Stomach (tissue), 9 donors: ENCODE results near the gene INPP5A. TPM values are rescaled to one million over a fixed set of nuclear protein-coding genes. Genes with fewer than 3 reads are reported as not detected.

Experiments used
- DNase-seq, 2 donors: peaks; one replicate each; pipeline versions ENCODE4 v3.0.0 to v3.0.0-alpha.2; 2013 to 2019
- H3K27ac ChIP-seq, 5 donors: fragments of 200-600 bp in 4 of 5; sonication (generic) in 4 of 5; one replicate each; pipeline ENCODE4 v1.5.1; 2013 to 2019; ENCODE audit warnings: mild to moderate bottlenecking in 1 of 5, moderate library complexity in 1 of 5
- H3K27me3 ChIP-seq, 3 donors: fragments of 200-600 bp; sonication (generic); one replicate each; pipeline ENCODE4 v1.5.1; 2017 to 2019; ENCODE audit warnings: mixed run types in 1 of 3
- H3K36me3 ChIP-seq, 4 donors: fragments of 200-600 bp; sonication (generic); 1 replicate in 3 of 4; 2 replicates in 1 of 4; pipeline ENCODE4 v1.5.1; 2016 to 2019
- H3K4me1 ChIP-seq, 4 donors: fragments of 200-600 bp; sonication (generic); one replicate each; pipeline ENCODE4 v1.5.1; 2016 to 2019
- H3K4me3 ChIP-seq, 4 donors: fragments of 200-600 bp; sonication (generic) in 3 of 4; one replicate each; pipeline ENCODE4 v1.5.1; 2016 to 2019; ENCODE audit warnings: mild to moderate bottlenecking in 1 of 4
- H3K9me3 ChIP-seq, 4 donors: fragments of 200-600 bp; sonication (generic); one replicate each; pipeline ENCODE4 v1.5.1; 2016 to 2019
- CTCF ChIP-seq, 7 experiments: fragments of 450-650 bp in 4 of 7; fragments of 200-600 bp in 3 of 7; sonication (generic) in 3 of 7; IDR thresholded peaks; one replicate each; pipeline ENCODE4 v1.5.1; 2016 to 2019; ENCODE audit warnings: antibody characterized with exemption in 7 of 7, control low read depth in 2 of 7, mild to moderate bottlenecking in 1 of 7
- EP300 ChIP-seq: sonication (generic); formaldehyde crosslinking; IDR thresholded peaks from one replicate; pipeline ENCODE4 v1.6.1; 2017; ENCODE audit warnings: antibody characterized with exemption
- POLR2A ChIP-seq, 4 donors: fragments of 450-650 bp; IDR thresholded peaks; one replicate each; pipeline ENCODE4 v1.6.1; 2016; ENCODE audit warnings: antibody characterized with exemption in 4 of 4, control low read depth in 2 of 4, mild to moderate bottlenecking in 1 of 4, moderate library complexity in 1 of 4
- POLR2AphosphoS5 ChIP-seq, 3 donors: sonication (generic); formaldehyde crosslinking; IDR thresholded peaks; one replicate each; pipeline ENCODE4 v1.6.1; 2016; ENCODE audit warnings: antibody characterized with exemption in 3 of 3
- WGBS, 5 donors: extraction: QIAGEN DNeasy Blood & Tissue Kit in 3 of 5; methylation state at CpG; one replicate each; pipeline versions ENCODE4 v1.1.5 to v1.1.7; 2013 to 2018; 5-methylcytosine and 5-hydroxymethylcytosine counted together
- intact Hi-C: fragments of 100-400 bp; cut with DNase I; formaldehyde crosslinking; loops from one replicate; pipeline ENCODE4 v1.15.1; 2023; ENCODE audit warnings: low total_unique reads
- polyA plus RNA-seq, 3 donors: library from polyadenylated mRNA; stranded (reverse); fragments of 200-250 nt; gene quantifications; one replicate each; pipeline ENCODE4 v1.2.3, GENCODE V29; 2013
- total RNA-seq, 5 donors: library from RNA; depleted of rRNA; stranded (reverse); fragments of >200 nt; gene quantifications; one replicate each; pipeline versions ENCODE4 v1.1.0 to v1.2.3, GENCODE V29; 2014 to 2016
- donor health status: healthy with polysubstance abuse.
- donor health status: Bipolar disorder and iron deficiency.
- donor health status: healthy.

Gene INPP5A
- total and polyA plus RNA-seq, 8 donors, result 17.2 to 72.3 (median 31.0) TPM

- Histone ChIP-seq H3K9me3 (no peaks in the 10 kb centered on the region), H3K36me3 (peaks cover 23 to 75% (median 67%) of the 10 kb centered on the region in 4 donors), H3K4me1 (peaks cover 0 to 25% (median 12%) of the 10 kb centered on the region in 4 donors), H3K27me3 (no peaks in the 10 kb centered on the region), H3K4me3 (peak overlapping the region in 1 of 4 donors; percentile 8), H3K27ac (peak overlapping the region; percentile 66 to 82 (median 74))
- DNase-seq, result no peak
- 34 to 75% (median 53%) methylated on average over 10 to 29 of the region's 29 CpGs for WGBS, 5 donors
- intact Hi-C loops, result no loop called here
- TF ChIP-seq EP300 (no peak), POLR2AphosphoS5 (IDR thresholded peaks at IDR 0.05) (no peak), CTCF (IDR thresholded peaks at IDR 0.05) (no peak)
These were observed 176.0 kb downstream of the INPP5A start for GRCh38 chr10:132713421-132714095.

- peaks cover 20 to 70% (median 62%) of the 10 kb centered on the region in 4 donors for H3K36me3 ChIP-seq
- intact Hi-C loops, result no loop called here
- peaks cover 0 to 25% (median 12%) of the 10 kb centered on the region in 4 donors for H3K4me1 ChIP-seq
- peak overlapping the region in 1 of 4 donors; percentile 8 for H3K4me3 ChIP-seq
- H3K9me3 ChIP-seq, result no peaks in the 10 kb centered on the region
- H3K27ac ChIP-seq, result peak overlapping the region; percentile 66 to 82 (median 74)
- TF ChIP-seq CTCF (IDR thresholded peaks at IDR 0.05), result no peak
- 44 to 80% (median 47%) methylated on average over 33 to 48 of the region's 48 CpGs for WGBS, 5 donors
- DNase-seq, result peak; percentile 60 to 61
- no peaks in the 10 kb centered on the region for H3K27me3 ChIP-seq
These were observed 176.8 kb downstream of the INPP5A start for GRCh38 chr10:132714096-132714985.

GRCh38 chr10:132714986-132715775, 177.6 kb downstream of the INPP5A start:
- TF ChIP-seq EP300, result no peak
- TF ChIP-seq POLR2AphosphoS5 (IDR thresholded peaks at IDR 0.05), result no peak
- TF ChIP-seq POLR2A (IDR thresholded peaks at IDR 0.05), result no peak
- no peak for TF ChIP-seq CTCF (IDR thresholded peaks at IDR 0.05)
- DNase-seq, result no peak
- H3K27ac ChIP-seq, result peak overlapping the region in 1 of 5 donors; percentile 82

More at GRCh38 chr10:132714986-132715775, 177.6 kb downstream of the INPP5A start:
- Histone ChIP-seq H3K4me1 (peaks cover 0 to 25% (median 12%) of the 10 kb centered on the region in 4 donors), H3K9me3 (no peaks in the 10 kb centered on the region), H3K36me3 (peaks cover 20 to 62% (median 55%) of the 10 kb centered on the region in 4 donors), H3K4me3 (no peak overlapping the region), H3K27me3 (no peaks in the 10 kb centered on the region)
- WGBS, 5 donors, result 91 to 95% (median 94%) methylated on average over 24 of the region's 24 CpGs
- intact Hi-C loops, result no loop called here
